HG02642 (cell line): Measurements from ENCODE around the gene ODC1.

Experiments
- ATAC-seq: cut with Tn5 transposase; IDR thresholded peaks from one replicate; pipeline ENCODE4 v1.9.1; 2021; ENCODE audit warnings: mild to moderate bottlenecking; ENCODE audit not compliant: unreplicated experiment, poor library complexity

ODC1 gene

GRCh38 chr2:10405448-10405847, 42.7 kb downstream of the ODC1 start:
- ATAC-seq, result no peak

- no peak for ATAC-seq
These were observed 43.6 kb downstream of the ODC1 start for GRCh38 chr2:10404324-10405143.

GRCh38 chr2:10402653-10403215, 45.4 kb downstream of the ODC1 start:
- no peak for ATAC-seq

GRCh38 chr2:10402062-10402585, 46.0 kb downstream of the ODC1 start:
- no peak for ATAC-seq

DNA sequence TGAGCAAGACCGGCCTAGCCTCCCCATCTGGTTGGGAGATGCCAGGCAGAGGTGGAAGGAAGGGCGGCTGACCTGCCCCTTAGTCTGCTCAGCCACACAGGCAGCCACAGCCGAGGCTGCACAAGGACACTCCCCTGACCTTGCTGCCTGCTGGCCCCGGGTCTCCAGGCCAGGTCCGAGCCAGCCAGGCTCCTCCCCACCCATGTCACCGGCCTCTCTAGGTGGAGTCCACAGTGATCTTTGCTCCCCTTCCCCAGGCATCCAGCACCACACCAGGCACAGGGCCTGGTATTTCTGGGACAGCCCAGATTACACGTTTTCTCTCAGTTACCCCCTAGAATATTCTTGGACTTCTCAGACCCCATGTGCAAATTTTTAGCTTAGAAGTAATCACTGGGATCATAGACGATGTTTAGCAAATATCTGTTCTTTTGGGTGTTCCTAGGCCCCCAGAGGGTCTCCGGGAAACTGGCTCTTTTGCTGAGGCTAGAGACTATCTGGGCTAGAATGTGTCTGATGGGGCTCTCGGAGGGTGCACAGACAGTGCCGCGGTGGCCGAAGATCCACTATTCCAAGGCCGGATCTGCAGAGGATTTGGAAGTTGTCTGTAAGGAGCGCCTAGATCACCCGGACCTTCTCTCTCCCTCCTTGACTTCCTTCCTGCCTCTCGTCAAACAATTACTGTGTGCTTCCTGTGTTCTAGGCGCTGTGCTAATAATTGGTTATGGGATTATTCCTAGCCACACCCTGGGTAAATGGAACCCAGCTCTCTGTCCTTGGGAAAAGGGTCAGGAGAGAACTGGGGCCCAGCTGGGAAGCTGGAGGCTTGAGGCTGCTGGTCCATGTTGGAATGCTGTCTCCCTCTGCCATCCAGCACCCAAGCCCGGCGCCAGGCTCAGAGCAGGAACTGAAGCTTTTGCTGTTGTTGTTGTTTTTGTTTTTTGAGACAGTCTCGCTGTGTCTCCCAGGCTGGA, 46.9 kb downstream of the ODC1 start:
- no peak for ATAC-seq

DNA sequence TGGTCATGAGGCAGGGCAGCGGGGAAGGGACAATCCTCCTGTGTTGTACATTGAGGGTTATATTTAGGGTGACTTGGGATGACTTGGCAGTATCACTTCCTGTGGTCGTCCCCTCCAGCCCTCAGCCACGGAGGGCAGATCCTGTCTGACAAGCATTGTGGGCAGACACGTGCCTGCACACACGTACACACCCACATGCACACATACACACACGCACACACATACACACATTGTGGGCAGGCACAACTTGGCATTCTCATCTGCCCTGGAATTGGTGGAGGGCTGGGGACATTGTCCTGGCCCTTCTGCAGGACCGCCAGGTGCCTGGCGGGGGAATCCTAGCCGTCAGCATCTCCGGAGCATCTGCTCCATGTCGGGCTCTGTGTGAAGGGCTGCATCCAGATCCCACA, 47.6 kb downstream of the ODC1 start:
- ATAC-seq, result no peak

- no peak for ATAC-seq
These were observed 48.1 kb downstream of the ODC1 start for GRCh38 chr2:10400002-10400401.

- no peak for ATAC-seq
These were observed 48.8 kb downstream of the ODC1 start for GRCh38 chr2:10399358-10399757.

DNA sequence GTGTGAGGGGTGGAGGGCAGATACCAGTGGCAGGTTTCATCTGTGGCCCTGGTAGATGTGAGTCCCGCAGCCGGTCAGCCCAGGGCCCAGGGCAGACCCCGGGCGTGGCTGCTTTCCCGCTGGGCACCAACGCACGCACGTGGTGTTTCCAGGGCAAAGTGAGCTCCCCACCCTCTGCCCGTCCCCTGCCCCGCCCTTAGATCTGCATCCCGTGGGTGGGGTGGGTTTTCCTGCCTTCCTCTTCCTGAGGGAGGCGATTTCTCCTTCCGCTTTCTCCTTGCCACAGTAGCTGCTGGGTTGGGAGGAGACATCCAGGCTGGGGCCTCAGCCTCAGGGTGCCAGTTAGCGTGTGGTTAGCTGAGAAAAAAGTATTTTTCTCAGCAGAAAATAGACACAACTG, 49.6 kb downstream of the ODC1 start:
- no peak for ATAC-seq

DNA sequence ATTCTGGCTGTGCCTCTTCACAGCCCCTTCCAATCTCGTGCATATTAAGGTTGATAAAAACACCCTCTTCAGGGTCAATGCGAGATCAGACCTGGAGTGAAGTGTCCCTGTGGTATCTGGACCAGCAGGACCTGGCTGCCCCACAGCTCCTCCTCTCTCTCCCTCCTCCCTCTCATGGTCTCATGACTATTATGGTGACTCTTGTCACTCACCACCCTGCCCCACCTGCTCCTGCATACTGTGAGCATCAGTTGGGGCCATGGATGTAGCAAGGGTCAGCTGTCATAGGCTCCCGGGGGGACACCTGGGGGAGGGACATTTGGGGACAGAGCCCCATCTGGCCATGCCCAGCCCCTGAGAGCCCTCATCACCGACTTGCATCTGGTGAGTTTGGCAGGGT, 50.2 kb downstream of the ODC1 start:
- ATAC-seq, result no peak

DNA sequence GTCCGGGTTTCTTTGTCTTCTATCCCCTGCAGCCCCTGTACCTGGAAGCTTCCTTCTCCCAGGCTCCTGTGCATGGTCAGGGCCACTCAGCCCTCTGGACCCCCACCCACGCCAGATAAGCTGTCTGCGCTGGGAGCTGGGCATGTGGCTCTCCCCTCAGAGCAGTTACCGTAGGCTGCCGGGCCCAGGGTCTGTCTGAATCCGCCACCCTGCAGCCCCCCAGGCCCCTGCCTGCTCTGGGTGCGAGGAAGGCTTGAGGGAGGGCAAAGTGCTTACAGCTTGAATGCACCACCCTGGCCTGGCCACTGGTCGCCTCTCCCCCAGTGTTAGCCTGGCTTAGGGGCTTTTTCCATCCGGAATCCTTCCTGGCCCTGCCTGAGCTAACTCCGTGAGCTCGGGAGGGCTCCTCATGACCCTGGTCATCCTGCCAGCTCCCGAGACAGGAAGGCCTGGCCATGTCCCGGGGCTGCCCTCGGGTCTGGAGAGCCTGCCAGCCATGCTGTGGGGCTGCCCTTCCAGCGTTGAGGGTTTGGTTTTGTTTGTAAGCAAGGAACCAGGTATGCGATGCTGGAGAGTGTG, 50.7 kb downstream of the ODC1 start:
- no peak for ATAC-seq

GRCh38 chr2:10396464-10396863, 51.7 kb downstream of the ODC1 start:
- no peak for ATAC-seq

DNA sequence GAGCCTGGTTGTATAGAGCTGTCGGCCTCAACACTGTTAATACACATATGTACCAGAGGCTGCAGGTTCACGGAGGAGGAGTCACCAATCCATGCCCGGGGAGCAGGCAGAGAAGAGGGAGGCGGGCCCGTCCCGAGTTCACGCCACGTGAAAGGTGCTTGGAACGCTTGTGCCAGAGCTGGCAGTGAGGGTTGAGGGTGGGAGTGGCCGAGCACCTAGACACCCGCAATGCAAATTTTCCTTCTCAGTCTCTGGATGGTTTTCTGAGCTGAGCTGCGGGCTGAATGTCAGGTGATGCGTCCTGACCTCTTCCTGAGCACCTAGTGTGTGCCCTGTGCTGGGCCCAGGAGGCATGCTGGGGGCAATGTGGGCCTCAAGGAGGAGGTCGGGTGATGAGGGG, 52.2 kb downstream of the ODC1 start:
- ATAC-seq, result no peak

GRCh38 chr2:10393640-10393982, 54.5 kb downstream of the ODC1 start:
- ATAC-seq, result no peak

GRCh38 chr2:10392951-10393639, 55.0 kb downstream of the ODC1 start:
- no peak for ATAC-seq

DNA sequence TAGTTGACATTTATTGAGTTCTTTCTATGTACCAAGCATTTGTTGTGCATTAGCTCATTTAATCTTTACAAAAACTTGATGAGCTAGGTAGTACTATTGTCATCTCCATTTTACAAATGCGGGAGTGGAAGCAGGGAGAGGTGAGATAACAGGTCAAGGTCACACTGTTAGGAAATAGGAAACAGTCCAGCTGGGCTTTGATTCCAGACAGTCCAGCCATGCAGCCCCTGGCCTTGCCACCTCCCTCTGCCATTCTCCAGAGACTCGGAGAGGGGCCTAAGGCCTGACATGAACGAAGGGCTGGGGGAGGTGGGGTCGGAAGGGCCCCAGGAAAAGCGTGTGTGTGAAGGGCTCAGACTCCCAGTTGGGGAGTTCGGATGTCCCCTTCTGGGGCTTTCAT, 55.6 kb downstream of the ODC1 start:
- no peak for ATAC-seq

- ATAC-seq, result no peak
These were observed 56.0 kb downstream of the ODC1 start for GRCh38 chr2:10392100-10392499.

GRCh38 chr2:10390369-10390801, 57.7 kb downstream of the ODC1 start:
- ATAC-seq, result no peak
